GM23338 (cell line): ENCODE results near the gene LCN6. TPM values are rescaled to one million over a fixed set of nuclear protein-coding genes. Genes with fewer than 3 reads are reported as not detected.

Experiments
- ATAC-seq: fragments of 200-7000 bp; cut with Tn5 transposase; 3 replicates; pipeline ENCODE4 v1.9.1; 2020
- DNase-seq: peaks from one replicate; pipeline ENCODE4 v3.0.0-alpha.2; 2015; ENCODE audit warnings: low spot score
- H2AFZ ChIP-seq: fragments of 200-600 bp; sonication (generic); 2 replicates; pipeline ENCODE4 v1.8.0; 2016; ENCODE audit warnings: antibody characterized with exemption, mild to moderate bottlenecking, moderate library complexity
- H3F3A ChIP-seq: fragments of 200-600 bp; sonication (generic); replicated peaks from 2 replicates; pipeline ENCODE4 v1.8.0; 2017; ENCODE audit warnings: antibody characterized with exemption, mixed run types, low read depth
- H3K27ac ChIP-seq: fragments of 200-600 bp; sonication (generic); 2 replicates; pipeline ENCODE4 v1.6.1; 2016; ENCODE audit warnings: low read depth
- H3K27me3 ChIP-seq: fragments of 200-600 bp; sonication (generic); 2 replicates; pipeline ENCODE4 v1.8.0; 2016; ENCODE audit warnings: mild to moderate bottlenecking, mixed run types, moderate library complexity; ENCODE audit not compliant: insufficient read depth
- H3K36me3 ChIP-seq: fragments of 200-600 bp; sonication (generic); 2 replicates; pipeline ENCODE4 v1.8.0; 2016; ENCODE audit warnings: mild to moderate bottlenecking; ENCODE audit not compliant: insufficient read depth
- H3K4me1 ChIP-seq: fragments of 200-600 bp; sonication (generic); 2 replicates; pipeline ENCODE4 v1.8.0; 2016; ENCODE audit warnings: mild to moderate bottlenecking, moderate library complexity; ENCODE audit not compliant: insufficient read depth
- H3K4me2 ChIP-seq: fragments of 200-600 bp; sonication (generic); 2 replicates; pipeline ENCODE4 v1.7.1; 2017; ENCODE audit warnings: mixed run types
- H3K4me3 ChIP-seq: fragments of 200-600 bp; sonication (generic); 2 replicates; pipeline ENCODE4 v1.6.1; 2016; ENCODE audit warnings: mixed run types
- H3K79me2 ChIP-seq: fragments of 200-600 bp; sonication (generic); replicated peaks from 2 replicates; pipeline ENCODE4 v1.8.0; 2017; ENCODE audit warnings: mild to moderate bottlenecking; ENCODE audit not compliant: insufficient read depth
- H3K9me2 ChIP-seq: fragments of 200-600 bp; sonication (generic); 2 replicates; pipeline ENCODE4 v1.8.0; 2017; ENCODE audit not compliant: insufficient read depth
- H4K20me1 ChIP-seq: fragments of 200-600 bp; sonication (generic); replicated peaks from 2 replicates; pipeline ENCODE4 v1.8.0; 2017; ENCODE audit warnings: mild to moderate bottlenecking; ENCODE audit not compliant: insufficient read depth
- H3K27ac Mint-ChIP-seq: 2 replicates; pipeline ENCODE4 v1.8.0; 2020; ENCODE audit warnings: inconsistent platforms, mild to moderate bottlenecking, moderate library complexity, mixed read lengths
- H3K27me3 Mint-ChIP-seq: 3 replicates; pipeline ENCODE4 v1.8.0; 2022; ENCODE audit warnings: low read depth, mild to moderate bottlenecking, moderate library complexity, mixed read lengths, inconsistent platforms; ENCODE audit not compliant: insufficient read depth, poor library complexity
- H3K36me3 Mint-ChIP-seq: 3 replicates; pipeline ENCODE4 v1.8.0; 2021; ENCODE audit warnings: low read depth, mild to moderate bottlenecking, inconsistent platforms, moderate library complexity, mixed read lengths
- H3K4me1 Mint-ChIP-seq: 3 replicates; pipeline ENCODE4 v1.8.0; 2020; ENCODE audit warnings: mild to moderate bottlenecking, inconsistent platforms, mixed read lengths
- H3K4me3 Mint-ChIP-seq: 3 replicates; pipeline ENCODE4 v1.8.0; 2021; ENCODE audit warnings: moderate library complexity, mild to moderate bottlenecking, inconsistent platforms, mixed read lengths
- H3K9me3 Mint-ChIP-seq: 3 replicates; pipeline ENCODE4 v1.8.0; 2020; ENCODE audit warnings: moderate library complexity, mild to moderate bottlenecking, inconsistent platforms, mixed read lengths
- ETS1 ChIP-seq: IDR thresholded peaks from 2 replicates; pipeline ENCODE4 v1.6.1; 2016; ENCODE audit warnings: antibody characterized with exemption
- NANOG ChIP-seq: IDR thresholded peaks from 2 replicates; pipeline ENCODE4 v1.6.1; 2016; ENCODE audit warnings: antibody characterized with exemption, borderline replicate concordance
- POLR2AphosphoS5 ChIP-seq: IDR thresholded peaks from 2 replicates; pipeline ENCODE4 v1.6.1; 2016; ENCODE audit warnings: antibody characterized with exemption, low read depth
- REST ChIP-seq: IDR thresholded peaks from one replicate; pipeline ENCODE4 v1.6.1; 2018; ENCODE audit warnings: antibody characterized with exemption; ENCODE audit not compliant: unreplicated experiment
- ZNF114 ChIP-seq: fragments of 250-450 bp; sonication (Bioruptor Pico); IDR thresholded peaks from 2 replicates; pipeline ENCODE4 v1.5.0; 2020; ENCODE audit warnings: mild to moderate bottlenecking, moderate library complexity
- ZNF331 ChIP-seq: fragments of 250-450 bp; sonication (Bioruptor Pico); IDR thresholded peaks from 2 replicates; pipeline ENCODE4 v1.5.0; 2020; ENCODE audit warnings: low read depth, mild to moderate bottlenecking, moderate library complexity
- polyA plus RNA-seq: library from polyadenylated mRNA; unstranded; fragments of >200 nt; fragmentation: Nextera tagmentation; extraction: Ambion mirVana; gene quantifications from 2 replicates; pipeline ENCODE4 v1.2.1, GENCODE V29; 2016
- total RNA-seq: library from RNA; depleted of rRNA; stranded (reverse); fragments of >200 nt; shearing (Covaris generic); gene quantifications from 2 replicates; pipeline ENCODE4 v1.2.3, GENCODE V29; 2014
- TF ChIP-seq, protein P1 (sequence below): fragments of 250-450 bp; sonication (Bioruptor Pico); IDR thresholded peaks from 2 replicates; pipeline ENCODE4 v1.5.0; 2020; ENCODE audit warnings: mild to moderate bottlenecking, moderate library complexity

Gene LCN6
- total and polyA plus RNA-seq, 2 experiments from 2014 or later: not detected

DNA sequence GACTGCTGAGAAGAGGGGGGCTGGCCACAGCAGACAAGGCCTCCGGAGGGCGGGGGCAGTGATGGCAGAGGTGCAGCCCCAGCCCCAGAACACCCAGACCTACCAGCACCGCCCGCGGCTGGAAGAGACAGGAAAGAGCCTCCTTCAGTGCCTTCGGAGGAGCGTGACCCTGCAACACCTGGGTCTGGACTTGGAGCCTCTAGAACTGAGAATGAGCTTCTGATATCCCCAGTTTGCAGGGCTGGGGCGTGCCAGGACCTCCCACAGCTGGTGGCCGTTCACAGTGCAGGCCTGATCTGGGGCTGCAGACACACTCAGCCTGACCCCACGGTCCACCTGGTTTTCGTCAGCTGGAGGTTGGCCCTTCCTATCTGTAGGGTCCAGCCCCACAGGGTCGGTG lies 14.7 kb downstream of the LCN6 start:
- Histone ChIP-seq H3F3A (no peaks in the 10 kb centered on the region), H3K4me3 (no peak overlapping the region), H4K20me1 (no peaks in the 10 kb centered on the region; the same call in 1 of the 2 replicates), H2AFZ (no peak overlapping the region), H3K4me1 (no peaks in the 10 kb centered on the region), H3K27me3 (peaks cover 13% of the 10 kb centered on the region), H3K9me2 (no peaks in the 10 kb centered on the region), H3K27ac (no peak overlapping the region), H3K4me2 (no peak overlapping the region), H3K36me3 (no peaks in the 10 kb centered on the region), H3K79me2 (0 out of 2 replicates have a peak, but pooled peaks cover 8% of the 10 kb centered on the region)
- Mint-ChIP-seq H3K9me3 (no peaks in the 10 kb centered on the region; the same call in 1 of the 3 replicates), H3K27me3 (peaks cover 17% of the 10 kb centered on the region), H3K27ac (no peak overlapping the region), H3K4me3 (no peak overlapping the region), H3K36me3 (0 out of 3 replicates have a peak, but pooled peaks cover 3% of the 10 kb centered on the region), H3K4me1 (no peaks in the 10 kb centered on the region; the same call in 2 of the 3 replicates)
- ATAC-seq (no peak), DNase-seq (no peak)
- no peak for TF ChIP-seq ZNF331 (CRISPR knock-in tag)
- no peak for TF ChIP-seq ZNF114 (CRISPR knock-in tag)
- no peak for TF ChIP-seq POLR2AphosphoS5
- TF ChIP-seq ETS1: no peak
- TF ChIP-seq, protein P1, sequence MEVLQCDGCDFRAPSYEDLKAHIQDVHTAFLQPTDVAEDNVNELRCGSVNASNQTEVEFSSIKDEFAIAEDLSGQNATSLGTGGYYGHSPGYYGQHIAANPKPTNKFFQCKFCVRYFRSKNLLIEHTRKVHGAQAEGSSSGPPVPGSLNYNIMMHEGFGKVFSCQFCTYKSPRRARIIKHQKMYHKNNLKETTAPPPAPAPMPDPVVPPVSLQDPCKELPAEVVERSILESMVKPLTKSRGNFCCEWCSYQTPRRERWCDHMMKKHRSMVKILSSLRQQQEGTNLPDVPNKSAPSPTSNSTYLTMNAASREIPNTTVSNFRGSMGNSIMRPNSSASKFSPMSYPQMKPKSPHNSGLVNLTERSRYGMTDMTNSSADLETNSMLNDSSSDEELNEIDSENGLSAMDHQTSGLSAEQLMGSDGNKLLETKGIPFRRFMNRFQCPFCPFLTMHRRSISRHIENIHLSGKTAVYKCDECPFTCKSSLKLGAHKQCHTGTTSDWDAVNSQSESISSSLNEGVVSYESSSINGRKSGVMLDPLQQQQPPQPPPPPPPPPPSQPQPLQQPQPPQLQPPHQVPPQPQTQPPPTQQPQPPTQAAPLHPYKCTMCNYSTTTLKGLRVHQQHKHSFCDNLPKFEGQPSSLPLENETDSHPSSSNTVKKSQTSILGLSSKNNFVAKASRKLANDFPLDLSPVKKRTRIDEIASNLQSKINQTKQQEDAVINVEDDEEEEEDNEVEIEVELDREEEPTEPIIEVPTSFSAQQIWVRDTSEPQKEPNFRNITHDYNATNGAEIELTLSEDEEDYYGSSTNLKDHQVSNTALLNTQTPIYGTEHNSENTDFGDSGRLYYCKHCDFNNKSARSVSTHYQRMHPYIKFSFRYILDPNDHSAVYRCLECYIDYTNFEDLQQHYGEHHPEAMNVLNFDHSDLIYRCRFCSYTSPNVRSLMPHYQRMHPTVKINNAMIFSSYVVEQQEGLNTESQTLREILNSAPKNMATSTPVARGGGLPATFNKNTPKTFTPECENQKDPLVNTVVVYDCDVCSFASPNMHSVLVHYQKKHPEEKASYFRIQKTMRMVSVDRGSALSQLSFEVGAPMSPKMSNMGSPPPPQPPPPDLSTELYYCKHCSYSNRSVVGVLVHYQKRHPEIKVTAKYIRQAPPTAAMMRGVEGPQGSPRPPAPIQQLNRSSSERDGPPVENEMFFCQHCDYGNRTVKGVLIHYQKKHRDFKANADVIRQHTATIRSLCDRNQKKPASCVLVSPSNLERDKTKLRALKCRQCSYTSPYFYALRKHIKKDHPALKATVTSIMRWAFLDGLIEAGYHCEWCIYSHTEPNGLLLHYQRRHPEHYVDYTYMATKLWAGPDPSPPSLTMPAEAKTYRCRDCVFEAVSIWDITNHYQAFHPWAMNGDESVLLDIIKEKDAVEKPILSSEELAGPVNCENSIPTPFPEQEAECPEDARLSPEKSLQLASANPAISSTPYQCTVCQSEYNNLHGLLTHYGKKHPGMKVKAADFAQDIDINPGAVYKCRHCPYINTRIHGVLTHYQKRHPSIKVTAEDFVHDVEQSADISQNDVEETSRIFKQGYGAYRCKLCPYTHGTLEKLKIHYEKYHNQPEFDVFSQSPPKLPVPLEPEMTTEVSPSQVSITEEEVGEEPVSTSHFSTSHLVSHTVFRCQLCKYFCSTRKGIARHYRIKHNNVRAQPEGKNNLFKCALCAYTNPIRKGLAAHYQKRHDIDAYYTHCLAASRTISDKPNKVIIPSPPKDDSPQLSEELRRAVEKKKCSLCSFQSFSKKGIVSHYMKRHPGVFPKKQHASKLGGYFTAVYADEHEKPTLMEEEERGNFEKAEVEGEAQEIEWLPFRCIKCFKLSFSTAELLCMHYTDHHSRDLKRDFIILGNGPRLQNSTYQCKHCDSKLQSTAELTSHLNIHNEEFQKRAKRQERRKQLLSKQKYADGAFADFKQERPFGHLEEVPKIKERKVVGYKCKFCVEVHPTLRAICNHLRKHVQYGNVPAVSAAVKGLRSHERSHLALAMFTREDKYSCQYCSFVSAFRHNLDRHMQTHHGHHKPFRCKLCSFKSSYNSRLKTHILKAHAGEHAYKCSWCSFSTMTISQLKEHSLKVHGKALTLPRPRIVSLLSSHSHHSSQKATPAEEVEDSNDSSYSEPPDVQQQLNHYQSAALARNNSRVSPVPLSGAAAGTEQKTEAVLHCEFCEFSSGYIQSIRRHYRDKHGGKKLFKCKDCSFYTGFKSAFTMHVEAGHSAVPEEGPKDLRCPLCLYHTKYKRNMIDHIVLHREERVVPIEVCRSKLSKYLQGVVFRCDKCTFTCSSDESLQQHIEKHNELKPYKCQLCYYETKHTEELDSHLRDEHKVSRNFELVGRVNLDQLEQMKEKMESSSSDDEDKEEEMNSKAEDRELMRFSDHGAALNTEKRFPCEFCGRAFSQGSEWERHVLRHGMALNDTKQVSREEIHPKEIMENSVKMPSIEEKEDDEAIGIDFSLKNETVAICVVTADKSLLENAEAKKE (CRISPR knock-in tag): no peak
- TF ChIP-seq NANOG: no peak
- no peak for TF ChIP-seq REST
